HAP-1 (cell line): ENCODE results near the gene NCF2.

Source experiments
- DNase-seq, 2 experiments: peaks; one replicate each; pipeline ENCODE4 v3.0.0-alpha.2; 2016 to 2020; ENCODE audit warnings: low spot score in 2 of 2
- H3K27me3 ChIP-seq: fragments of 250-450 bp; sonication (Bioruptor Pico); 2 replicates; pipeline ENCODE4 v1.5.1; 2020; ENCODE audit warnings: low read depth, mild to moderate bottlenecking, moderate library complexity
- H3K36me3 ChIP-seq: fragments of 250-450 bp; sonication (Bioruptor Pico); replicated peaks from 2 replicates; pipeline ENCODE4 v1.5.1; 2020; ENCODE audit warnings: mild to moderate bottlenecking
- H3K4me1 ChIP-seq: fragments of 250-450 bp; sonication (Bioruptor Pico); 2 replicates; pipeline ENCODE4 v1.5.1; 2020; ENCODE audit warnings: mild to moderate bottlenecking
- H3K4me3 ChIP-seq: fragments of 250-450 bp; sonication (Bioruptor Pico); 2 replicates; pipeline ENCODE4 v1.5.1; 2020; ENCODE audit warnings: mild to moderate bottlenecking, moderate library complexity
- H3K9me3 ChIP-seq: fragments of 250-450 bp; sonication (Bioruptor Pico); 2 replicates; pipeline ENCODE4 v1.5.1; 2020; ENCODE audit warnings: mild to moderate bottlenecking, moderate library complexity
- in situ Hi-C: fragments of 300-500 bp; cut with MboI; formaldehyde crosslinking; loops from 3 replicates; pipeline ENCODE4 v1.14.3; 2020; ENCODE audit warnings: low sequenced_read_pairs, inconsistent platforms, mixed read lengths

NCF2 gene

GRCh38 chr1:183512450-183512849 is 77.8 kb downstream of the NCF2 start:
- no peak for DNase-seq
- Histone ChIP-seq H3K27me3 (no peaks in the 10 kb centered on the region), H3K9me3 (no peaks in the 10 kb centered on the region), H3K36me3 (peaks cover 10% of the 10 kb centered on the region), H3K4me3 (no peak overlapping the region), H3K4me1 (peaks cover 27% of the 10 kb centered on the region)
- in situ Hi-C loops, result no loop called here

GRCh38 chr1:183508694-183509093 is 81.6 kb downstream of the NCF2 start:
- no peak overlapping the region for H3K4me3 ChIP-seq
- no peak for DNase-seq
- no peaks in the 10 kb centered on the region for H3K27me3 ChIP-seq
- in situ Hi-C loops, result no loop called here
- peaks cover 9% of the 10 kb centered on the region for H3K4me1 ChIP-seq
- H3K36me3 ChIP-seq, result no peaks in the 10 kb centered on the region
- no peaks in the 10 kb centered on the region for H3K9me3 ChIP-seq

- H3K4me1 ChIP-seq, result peaks cover 7% of the 10 kb centered on the region
- in situ Hi-C loops, result no loop called here
- no peaks in the 10 kb centered on the region for H3K27me3 ChIP-seq
Measured at GRCh38 chr1:183506561-183506960, 83.7 kb downstream of the NCF2 start.

More at GRCh38 chr1:183506561-183506960, 83.7 kb downstream of the NCF2 start:
- Histone ChIP-seq H3K9me3 (no peaks in the 10 kb centered on the region), H3K4me3 (no peak overlapping the region), H3K36me3 (no peaks in the 10 kb centered on the region)
- no peak for DNase-seq
